Thymus (tissue), 11 donors: Measurements from ENCODE around the gene AKR1E2. TPM values are rescaled to one million over a fixed set of nuclear protein-coding genes. Genes with fewer than 3 reads are reported as not detected.

Source experiments
- DNase-seq, 9 donors: peaks; one replicate each; pipeline ENCODE4 v3.0.0-alpha.2; 2013; ENCODE audit warnings: low spot score in 9 of 9, low read depth in 6 of 9, missing footprints in 1 of 9
- H3K27ac ChIP-seq, 2 donors: one replicate each; pipeline ENCODE4 v1.5.1; 2013; ENCODE audit warnings: control low read depth in 1 of 2, low read depth in 1 of 2, low read length in 1 of 2, mild to moderate bottlenecking in 1 of 2, moderate library complexity in 1 of 2
- H3K27me3 ChIP-seq, 2 donors: one replicate each; pipeline ENCODE4 v1.5.1; 2013; ENCODE audit warnings: low read length in 1 of 2; ENCODE audit not compliant: control insufficient read depth in 2 of 2, insufficient read depth in 1 of 2
- H3K36me3 ChIP-seq, 2 donors: one replicate each; pipeline ENCODE4 v1.5.1; 2013; ENCODE audit warnings: low read length in 1 of 2, mild to moderate bottlenecking in 1 of 2, moderate library complexity in 1 of 2; ENCODE audit not compliant: control insufficient read depth in 2 of 2, insufficient read depth in 2 of 2
- H3K4me1 ChIP-seq, 2 donors: one replicate each; pipeline ENCODE4 v1.5.1; 2013; ENCODE audit warnings: low read length in 2 of 2; ENCODE audit not compliant: control insufficient read depth in 2 of 2, insufficient read depth in 2 of 2
- H3K4me3 ChIP-seq, 2 donors: one replicate each; pipeline ENCODE4 v1.5.1; 2013; ENCODE audit warnings: low read length in 2 of 2, control low read depth in 1 of 2, mild to moderate bottlenecking in 1 of 2
- H3K9me3 ChIP-seq, 2 donors: one replicate each; pipeline ENCODE4 v1.5.1; 2013; ENCODE audit warnings: low read length in 1 of 2, mild to moderate bottlenecking in 1 of 2; ENCODE audit not compliant: control insufficient read depth in 2 of 2, insufficient read depth in 1 of 2
- WGBS: extraction: QIAGEN DNeasy Blood & Tissue Kit; methylation state at CpG from one replicate; pipeline ENCODE4 v1.1.7; 2013; 5-methylcytosine and 5-hydroxymethylcytosine counted together
- polyA plus RNA-seq: library from polyadenylated mRNA; stranded (reverse); fragments of 200-250 nt; gene quantifications from one replicate; pipeline ENCODE4 v1.2.3, GENCODE V29; 2013
- total RNA-seq: library from RNA; stranded (reverse); fragments of 120-200 nt; gene quantifications from one replicate; pipeline ENCODE4 v1.2.4, GENCODE V29; 2013
- donor health status: healthy.

The AKR1E2 gene
- total and polyA plus RNA-seq, 2 donors, result 1.4 to 3.4 TPM

DNA sequence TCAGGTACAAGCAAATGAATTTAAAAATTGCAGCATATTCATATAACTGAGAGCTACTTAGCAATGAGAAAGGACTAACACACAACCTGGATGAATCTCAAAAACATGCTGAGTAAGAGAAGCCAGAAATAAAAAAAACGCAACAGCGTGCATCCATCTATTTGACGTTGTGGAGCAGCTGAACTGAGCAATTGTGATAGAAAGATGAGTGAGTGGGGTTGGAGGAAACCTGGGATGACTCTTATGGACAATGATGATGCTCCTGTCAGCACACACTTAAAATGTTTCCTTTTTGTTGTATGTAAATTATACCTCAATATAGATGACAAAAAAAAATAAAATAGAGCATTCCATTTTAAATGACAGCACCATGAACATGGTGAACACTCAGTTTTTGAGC, 36.0 kb upstream of the AKR1E2 start:
- no peaks in the 10 kb centered on the region for H3K36me3 ChIP-seq
- no peaks in the 10 kb centered on the region for H3K9me3 ChIP-seq
- 84% methylated on average over 3 of the region's 3 CpGs for WGBS
- DNase-seq, result no peak
- no peak overlapping the region for H3K27ac ChIP-seq
- H3K4me1 ChIP-seq, result no peaks in the 10 kb centered on the region
- no peak overlapping the region for H3K4me3 ChIP-seq
- H3K27me3 ChIP-seq, result no peaks in the 10 kb centered on the region

DNA sequence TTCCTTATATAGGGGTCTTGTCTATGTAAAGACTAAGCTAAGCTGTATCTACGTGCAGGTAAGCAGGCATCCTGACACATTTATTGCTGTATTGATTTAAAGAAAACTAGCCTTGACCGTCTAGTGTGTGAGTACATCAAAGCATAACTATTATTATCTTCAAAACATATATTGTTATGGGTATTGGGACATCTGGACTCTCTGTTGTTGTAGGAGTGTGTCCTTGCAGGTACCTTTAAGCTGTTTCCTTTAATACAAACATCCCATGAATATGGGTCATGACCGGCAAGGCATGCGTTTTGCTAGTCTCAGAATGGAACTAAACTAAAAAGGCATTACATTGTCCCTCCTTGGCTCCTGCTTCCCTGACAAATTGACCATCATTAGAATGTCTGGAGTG, 35.1 kb upstream of the AKR1E2 start:
- 98% methylated on average over 4 of the region's 4 CpGs for WGBS
- Histone ChIP-seq H3K27me3 (no peaks in the 10 kb centered on the region), H3K9me3 (no peaks in the 10 kb centered on the region), H3K36me3 (no peaks in the 10 kb centered on the region), H3K27ac (no peak overlapping the region), H3K4me3 (no peak overlapping the region), H3K4me1 (no peaks in the 10 kb centered on the region)
- no peak for DNase-seq

DNA sequence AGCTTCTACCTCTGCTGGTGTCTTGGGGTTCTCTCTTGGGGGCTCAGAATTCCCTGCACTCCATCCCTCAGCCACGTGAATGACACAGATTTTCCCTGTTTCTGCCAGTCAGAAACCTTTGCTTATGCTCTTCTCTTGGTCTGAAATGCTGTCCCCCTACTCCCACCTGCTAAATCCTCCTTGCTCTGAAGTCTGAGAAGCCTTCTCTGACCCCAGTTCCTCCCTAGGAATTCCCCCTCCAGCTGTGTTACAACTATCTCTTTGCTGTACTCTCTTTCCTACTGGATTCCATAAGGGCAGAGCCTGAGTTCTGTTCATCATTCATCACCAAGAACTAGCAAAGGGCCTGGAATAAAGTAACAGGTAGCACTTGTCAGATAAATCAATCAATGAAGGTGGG, 33.6 kb upstream of the AKR1E2 start:
- DNase-seq, result no peak
- Histone ChIP-seq H3K27ac (no peak overlapping the region), H3K36me3 (no peaks in the 10 kb centered on the region), H3K4me1 (peaks cover 0 to 3% of the 10 kb centered on the region in 2 donors), H3K9me3 (no peaks in the 10 kb centered on the region), H3K4me3 (no peak overlapping the region), H3K27me3 (no peaks in the 10 kb centered on the region)
- WGBS, result 91% methylated on average over 1 of the region's 1 CpG

DNA sequence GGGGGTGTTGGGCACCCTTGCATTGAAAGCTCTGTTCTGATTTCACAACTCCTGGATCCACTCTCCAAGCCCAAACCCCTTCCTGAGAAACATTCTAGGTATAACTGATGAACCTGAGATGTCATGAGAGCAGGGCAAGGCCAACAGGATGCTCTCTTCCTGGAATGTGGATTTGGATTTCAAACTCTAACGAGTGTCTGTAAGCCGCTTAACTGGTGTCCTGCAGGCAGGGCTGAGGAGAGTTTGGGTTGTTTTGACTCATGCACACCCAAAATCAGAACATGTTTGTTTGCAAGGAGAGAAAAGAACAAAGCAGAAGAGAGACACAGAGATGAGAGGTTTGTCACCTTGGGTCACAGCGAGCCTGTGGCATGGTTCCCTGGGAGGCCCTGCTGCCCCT, 24.6 kb upstream of the AKR1E2 start:
- H3K4me3 ChIP-seq, result no peak overlapping the region
- WGBS, result 95% methylated on average over 3 of the region's 3 CpGs
- H3K27me3 ChIP-seq, result no peaks in the 10 kb centered on the region
- no peaks in the 10 kb centered on the region for H3K36me3 ChIP-seq
- no peak for DNase-seq
- no peak overlapping the region for H3K27ac ChIP-seq
- H3K4me1 ChIP-seq, result peaks cover 0 to 3% of the 10 kb centered on the region in 2 donors
- no peaks in the 10 kb centered on the region for H3K9me3 ChIP-seq

DNA sequence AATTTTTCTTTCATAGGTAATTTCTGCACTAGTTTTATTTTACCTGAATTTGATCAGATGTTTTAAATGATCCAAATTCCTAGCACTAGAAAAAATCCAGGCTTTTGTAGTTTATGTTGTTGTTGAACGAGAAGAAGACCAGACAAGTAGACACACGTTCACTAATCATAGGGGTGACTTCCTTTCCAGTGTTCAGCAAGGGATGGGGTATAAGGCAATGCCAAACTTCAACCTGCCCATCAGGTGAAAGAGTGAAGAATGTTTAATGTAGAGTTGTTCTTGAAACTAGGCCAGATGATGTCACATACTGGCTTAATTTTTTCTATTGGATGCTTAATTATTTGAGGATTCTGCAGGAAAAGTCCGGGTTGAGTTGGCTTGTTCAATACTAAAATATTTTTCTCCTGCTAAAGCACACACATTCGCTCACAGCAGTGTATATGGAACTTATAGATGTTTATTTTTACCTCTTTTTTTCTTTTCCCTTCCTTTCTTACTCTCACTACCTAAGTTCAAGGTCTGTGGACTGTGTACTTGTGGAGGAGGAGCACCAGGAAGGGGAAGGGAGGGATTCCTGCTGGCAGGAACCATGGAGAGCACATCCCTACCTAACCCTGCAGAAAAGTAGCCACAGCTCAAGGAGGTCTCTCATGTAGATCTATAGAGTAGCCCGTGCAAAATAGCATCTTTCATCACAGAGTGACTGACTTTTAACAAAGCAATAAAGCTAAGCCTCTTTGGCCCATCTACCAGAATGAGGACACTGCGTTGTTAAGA, 23.1 kb upstream of the AKR1E2 start:
- Histone ChIP-seq H3K9me3 (no peaks in the 10 kb centered on the region), H3K27ac (no peak overlapping the region), H3K4me3 (no peak overlapping the region), H3K27me3 (no peaks in the 10 kb centered on the region), H3K4me1 (no peaks in the 10 kb centered on the region), H3K36me3 (no peaks in the 10 kb centered on the region)
- no peak for DNase-seq
- WGBS, result 95% methylated on average over 6 of the region's 6 CpGs

DNA sequence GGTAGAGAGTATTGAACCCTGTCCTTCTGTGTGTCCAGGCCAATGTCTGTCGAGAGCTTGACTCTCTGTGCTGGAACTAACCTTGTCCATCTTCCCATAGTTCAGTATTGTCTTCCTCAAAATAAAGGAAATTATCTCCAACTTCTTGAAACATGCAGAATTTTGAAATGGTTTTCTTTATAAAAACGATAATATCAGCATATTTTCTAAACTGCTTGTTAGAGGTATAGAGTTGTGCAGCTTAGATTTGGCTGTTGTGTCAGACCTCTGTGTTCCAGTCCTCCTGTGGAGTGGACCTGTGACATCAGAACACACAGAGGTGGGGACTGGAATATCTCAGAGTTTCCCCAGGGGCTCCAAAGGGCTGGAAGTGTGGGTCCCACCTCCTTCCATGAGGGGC, 22.2 kb upstream of the AKR1E2 start:
- Histone ChIP-seq H3K36me3 (no peaks in the 10 kb centered on the region), H3K9me3 (no peaks in the 10 kb centered on the region), H3K27ac (no peak overlapping the region), H3K4me3 (no peak overlapping the region), H3K27me3 (no peaks in the 10 kb centered on the region), H3K4me1 (no peaks in the 10 kb centered on the region)
- WGBS, result 93% methylated on average over 2 of the region's 2 CpGs
- DNase-seq, result no peak

DNA sequence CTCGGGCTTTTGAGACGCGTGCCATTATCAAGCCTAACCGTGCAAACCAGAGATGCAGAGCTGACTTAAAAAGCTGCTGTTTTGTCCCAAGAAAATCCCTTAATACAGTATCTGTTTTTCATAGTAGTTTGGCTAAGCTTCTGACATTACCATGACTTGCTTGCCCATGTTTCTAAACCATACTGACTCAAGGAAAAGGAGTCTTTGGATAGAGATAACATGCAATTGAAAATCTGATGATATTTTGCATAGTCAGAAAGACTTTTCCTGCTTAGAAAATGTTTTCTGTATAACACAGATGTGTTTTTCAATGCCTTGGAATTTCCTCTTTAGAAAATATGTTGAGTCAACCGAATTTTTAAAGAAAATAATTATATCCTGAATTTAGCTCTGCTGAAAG, 21.5 kb upstream of the AKR1E2 start:
- DNase-seq, result no peak
- Histone ChIP-seq H3K4me3 (no peak overlapping the region), H3K9me3 (no peaks in the 10 kb centered on the region), H3K4me1 (no peaks in the 10 kb centered on the region), H3K27ac (no peak overlapping the region), H3K27me3 (no peaks in the 10 kb centered on the region), H3K36me3 (no peaks in the 10 kb centered on the region)
- WGBS, result 96% methylated on average over 5 of the region's 5 CpGs

DNA sequence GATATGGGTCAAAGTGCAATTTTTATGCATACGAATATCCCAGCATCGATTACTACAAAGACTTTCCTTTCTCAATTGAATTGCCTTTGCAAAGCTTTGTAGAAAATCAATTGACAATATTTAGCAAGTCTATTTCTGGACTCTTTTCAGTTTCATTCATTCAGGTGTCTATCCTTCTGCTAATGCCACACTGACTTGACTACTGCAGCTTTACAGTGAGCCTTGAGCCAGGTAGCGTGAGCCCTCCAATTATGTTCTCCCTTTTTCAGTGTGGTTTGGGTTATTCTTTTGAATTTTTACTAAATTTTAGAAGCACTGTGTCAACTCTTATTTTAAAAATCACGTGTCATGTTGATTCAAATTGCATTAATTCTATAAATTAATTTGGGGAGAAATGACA, 19.5 kb upstream of the AKR1E2 start:
- H3K4me1 ChIP-seq, result no peaks in the 10 kb centered on the region
- no peak for DNase-seq
- 97% methylated on average over 4 of the region's 4 CpGs for WGBS
- H3K27me3 ChIP-seq, result no peaks in the 10 kb centered on the region
- H3K27ac ChIP-seq, result no peak overlapping the region
- no peaks in the 10 kb centered on the region for H3K9me3 ChIP-seq
- no peaks in the 10 kb centered on the region for H3K36me3 ChIP-seq
- no peak overlapping the region for H3K4me3 ChIP-seq

DNA sequence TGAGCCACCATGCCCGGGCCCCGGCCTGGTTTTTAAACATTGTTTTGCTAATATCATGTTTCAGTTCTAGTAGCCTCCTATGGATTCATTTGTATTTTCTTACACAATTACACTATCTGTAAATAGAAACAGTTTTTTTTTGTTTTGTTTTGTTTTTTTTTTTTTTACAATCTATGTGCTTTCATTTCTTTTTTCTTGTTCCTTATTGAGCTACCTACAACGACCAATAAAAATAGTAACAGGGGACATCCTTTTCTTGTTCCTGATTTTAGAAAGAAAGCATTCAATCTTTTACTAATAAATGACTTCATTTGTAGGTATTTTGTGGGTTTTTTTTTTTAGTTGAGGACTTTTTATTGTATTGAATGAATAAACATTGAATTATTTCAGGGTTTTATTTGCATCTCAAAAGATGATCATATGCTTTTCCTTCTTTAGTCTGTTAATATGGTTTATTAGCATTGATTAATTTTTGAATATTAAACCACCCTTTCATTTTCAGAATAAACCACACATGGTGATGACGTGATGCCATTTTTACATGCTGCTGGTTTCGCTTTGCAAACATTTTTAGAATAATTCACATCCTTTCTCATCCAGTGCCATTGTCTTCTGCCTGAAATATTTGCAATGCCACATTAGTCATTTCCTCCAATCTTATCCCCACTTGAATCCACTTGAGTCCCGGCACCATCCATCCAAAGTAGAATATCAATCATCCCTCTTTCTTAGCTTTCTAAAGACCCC, 18.1 kb upstream of the AKR1E2 start:
- H3K27me3 ChIP-seq, result no peaks in the 10 kb centered on the region
- H3K27ac ChIP-seq, result no peak overlapping the region
- no peaks in the 10 kb centered on the region for H3K4me1 ChIP-seq
- DNase-seq, result no peak
- no peaks in the 10 kb centered on the region for H3K36me3 ChIP-seq
- WGBS, result 73% methylated on average over 6 of the region's 6 CpGs
- H3K9me3 ChIP-seq, result no peaks in the 10 kb centered on the region
- no peak overlapping the region for H3K4me3 ChIP-seq
